Measurements from ENCODE around the gene KCNAB1.
"Not testable (repeated sequence)": the region's sequence is repeated elsewhere in the genome, so short reads cannot be mapped to it uniquely, and the experiment has no call there.

The KCNAB1 gene

GRCh38 chr3:156554842-156555687, 434.7 kb downstream of the KCNAB1 start, which contains the start of gene SSR3:
Gene SSR3, minus strand, starts transcription at chr3:156555117. Its CDS starts 28 bp downstream, at chr3:156555089.
- DNase-seq (ENCODE audit: extremely low read depth in 1 of 2, low read depth in 1 of 2), result peak; percentile 97 to 98

DNA sequence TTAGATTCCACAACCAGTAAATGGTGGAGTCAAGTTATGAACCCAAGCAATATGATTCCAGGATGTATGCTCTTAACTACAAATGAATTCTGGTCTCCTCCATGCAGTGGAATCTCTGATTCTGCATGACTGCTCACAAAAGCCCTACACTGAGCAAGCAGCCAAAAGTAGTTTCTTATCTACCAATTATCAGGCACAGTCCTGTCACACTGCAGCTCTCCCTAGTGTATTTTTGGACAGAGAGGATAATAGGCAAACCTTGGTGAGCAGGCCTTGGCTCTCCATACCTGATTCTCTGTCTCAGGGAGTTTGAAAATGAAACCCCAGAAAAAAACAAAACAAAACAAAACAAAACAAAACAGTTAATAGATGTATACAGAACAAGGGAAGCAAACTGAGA, 438.0 kb downstream of the KCNAB1 start:
- no peak for DNase-seq (ENCODE audit: extremely low read depth in 1 of 2, low read depth in 1 of 2)

GRCh38 chr3:156559321-156559720, 438.9 kb downstream of the KCNAB1 start:
- no peak for DNase-seq (ENCODE audit: extremely low read depth in 1 of 2, low read depth in 1 of 2)

DNA sequence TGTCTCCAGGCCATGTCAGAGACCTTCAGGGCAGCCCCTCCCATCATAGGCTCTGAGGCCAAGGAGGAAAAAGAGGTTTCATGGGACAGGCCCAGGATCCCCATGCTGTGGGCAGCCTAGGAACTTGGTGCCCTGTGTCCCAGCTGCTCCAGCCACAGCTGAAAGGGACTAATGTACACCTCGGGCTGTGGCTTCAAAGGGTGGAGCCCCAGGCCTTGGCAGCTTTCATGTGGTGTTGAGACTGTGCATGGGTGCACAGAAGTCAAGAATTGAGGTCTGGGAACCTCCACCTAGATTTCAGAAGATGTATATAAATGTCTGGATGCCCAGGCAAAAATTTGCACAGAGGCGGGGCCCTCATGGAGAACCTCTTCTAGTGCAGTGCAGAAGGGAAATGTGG, 441.2 kb downstream of the KCNAB1 start:
- DNase-seq (ENCODE audit: extremely low read depth in 1 of 2, low read depth in 1 of 2), result no peak

DNA sequence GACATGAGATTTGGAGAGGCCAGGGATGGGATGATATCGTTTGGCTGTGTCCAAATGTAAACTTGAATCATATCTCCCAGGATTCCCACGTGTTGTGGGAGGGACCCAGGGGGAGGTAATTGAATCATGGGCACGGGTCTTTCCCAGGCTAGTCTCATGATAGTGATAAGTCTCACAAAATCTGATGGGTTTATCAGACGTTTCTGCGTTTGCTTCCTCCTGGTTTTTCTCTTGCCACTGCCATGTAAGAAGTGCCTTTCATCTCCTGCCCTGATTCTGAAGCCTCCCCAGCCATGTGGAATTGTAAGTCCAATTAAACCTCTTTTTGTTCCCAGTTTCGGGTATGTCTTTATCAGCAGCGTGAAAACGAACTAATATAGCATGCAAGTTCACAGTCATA, 442.1 kb downstream of the KCNAB1 start:
- not testable (repeated sequence) for DNase-seq (ENCODE audit: extremely low read depth in 1 of 2, low read depth in 1 of 2)

DNA sequence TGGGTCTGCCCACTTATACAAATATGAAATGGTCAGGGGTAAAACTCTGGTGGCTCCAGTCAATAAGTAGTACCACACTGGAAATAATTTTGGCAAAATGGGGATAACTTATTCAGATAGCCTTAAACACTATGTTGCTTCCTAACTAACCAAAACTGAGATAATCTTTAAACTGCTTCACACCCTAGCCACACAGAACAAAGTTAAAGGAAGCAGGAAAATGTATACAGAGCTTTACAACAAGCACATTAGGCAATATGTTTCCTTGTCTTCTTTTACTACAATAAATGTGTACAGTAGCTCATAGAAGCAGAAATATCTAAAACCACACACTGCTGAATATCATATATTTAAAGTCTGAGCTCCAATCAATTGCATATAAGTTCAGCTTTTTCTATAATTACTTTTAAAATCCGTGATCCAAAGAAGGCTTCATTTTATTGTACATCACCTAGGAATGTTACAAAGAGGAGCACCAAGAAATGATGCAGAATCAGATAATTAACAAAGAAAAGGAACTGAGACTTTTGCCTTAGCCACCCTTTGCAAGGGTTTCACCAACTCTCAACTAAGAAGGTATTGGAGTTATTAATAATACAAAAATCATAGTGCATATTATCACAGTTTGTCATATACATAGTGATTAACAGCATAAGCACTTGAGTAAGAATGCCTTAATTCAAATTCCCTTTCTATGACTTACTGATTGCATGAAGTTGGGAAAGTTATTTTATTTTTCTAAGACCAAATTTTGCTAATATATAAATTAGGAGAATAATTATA, 443.7 kb downstream of the KCNAB1 start:
- no peak for DNase-seq (ENCODE audit: extremely low read depth in 1 of 2, low read depth in 1 of 2)

GRCh38 chr3:156569016-156569415, 448.6 kb downstream of the KCNAB1 start:
- not testable (repeated sequence) for DNase-seq (ENCODE audit: extremely low read depth in 1 of 2, low read depth in 1 of 2)

GRCh38 chr3:156569881-156570280, 449.5 kb downstream of the KCNAB1 start:
- DNase-seq (ENCODE audit: extremely low read depth in 1 of 2, low read depth in 1 of 2), result not testable (repeated sequence)

- no peak for DNase-seq (ENCODE audit: extremely low read depth in 1 of 2, low read depth in 1 of 2)
Observed at GRCh38 chr3:156575641-156576040, 455.3 kb downstream of the KCNAB1 start.

DNA sequence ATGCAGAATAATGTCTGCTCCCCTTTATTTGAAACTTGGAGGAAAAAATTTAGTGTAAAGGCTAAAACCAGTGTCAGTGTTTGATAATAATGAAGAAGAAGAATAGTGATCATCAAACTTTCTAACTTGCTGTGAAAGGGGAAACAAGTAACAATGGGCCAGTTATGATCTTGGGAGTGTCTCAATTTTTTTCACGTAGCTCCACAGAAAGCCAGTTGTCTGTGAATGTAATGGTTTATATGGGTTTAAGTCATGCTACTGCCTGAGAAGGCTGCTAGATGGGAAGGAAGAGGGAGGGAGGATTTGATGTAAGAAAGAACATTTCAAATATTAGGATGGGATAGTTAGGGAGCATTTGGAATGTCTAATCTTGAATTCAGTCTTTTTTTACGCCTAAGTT, 455.7 kb downstream of the KCNAB1 start:
- no peak for DNase-seq (ENCODE audit: extremely low read depth in 1 of 2, low read depth in 1 of 2)

DNA sequence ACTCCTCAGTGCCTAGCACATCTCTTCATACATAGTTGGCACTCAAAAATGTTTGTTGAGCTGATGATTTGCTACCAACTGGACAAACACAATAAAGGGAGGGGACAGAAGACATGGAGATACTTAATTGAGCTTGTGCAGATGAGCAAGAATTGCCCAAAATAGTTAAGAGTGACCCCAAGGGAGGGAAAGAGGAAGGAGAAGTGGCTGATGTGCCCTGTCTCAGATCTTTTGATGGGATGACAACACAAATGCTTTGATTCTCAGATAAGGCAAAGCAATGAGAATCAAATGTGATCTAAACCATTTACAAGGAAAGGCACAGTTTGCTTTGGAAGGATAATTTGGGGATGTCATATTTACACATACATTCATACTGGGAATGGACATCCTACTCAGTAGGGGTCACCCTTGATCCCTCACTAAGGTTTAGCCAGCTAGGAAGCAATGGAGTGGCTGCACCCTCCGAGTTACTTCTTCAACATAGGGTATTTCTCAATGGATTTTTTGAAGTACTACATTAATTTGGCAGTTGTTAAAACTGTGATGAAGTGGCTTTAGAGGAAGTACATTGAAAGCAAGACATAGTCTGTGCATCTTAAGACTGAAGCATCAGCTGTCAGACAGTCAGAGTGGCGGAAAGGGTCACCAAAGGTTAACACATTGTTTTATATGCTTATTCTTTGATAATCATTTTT, 456.4 kb downstream of the KCNAB1 start:
- DNase-seq (ENCODE audit: extremely low read depth in 1 of 2, low read depth in 1 of 2), result no peak

DNA sequence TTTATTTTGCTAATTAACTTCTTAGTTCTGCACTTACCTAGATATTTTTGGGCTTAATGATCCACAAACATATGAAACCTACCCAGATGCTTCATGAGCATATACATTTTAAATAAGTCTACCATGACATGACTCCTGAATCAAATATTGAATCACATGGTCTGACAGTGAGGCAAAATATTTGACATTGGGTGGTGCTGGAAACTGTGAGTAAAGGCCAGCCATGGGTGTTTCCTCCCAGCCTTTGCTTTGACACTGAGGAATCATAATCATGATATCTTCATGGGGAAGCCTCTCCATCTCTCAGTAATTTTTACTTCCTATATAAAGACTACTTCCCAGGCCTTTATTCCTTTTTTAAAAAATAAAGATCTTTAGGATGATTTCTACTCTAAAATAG, 457.4 kb downstream of the KCNAB1 start:
- no peak for DNase-seq (ENCODE audit: extremely low read depth in 1 of 2, low read depth in 1 of 2)

DNA sequence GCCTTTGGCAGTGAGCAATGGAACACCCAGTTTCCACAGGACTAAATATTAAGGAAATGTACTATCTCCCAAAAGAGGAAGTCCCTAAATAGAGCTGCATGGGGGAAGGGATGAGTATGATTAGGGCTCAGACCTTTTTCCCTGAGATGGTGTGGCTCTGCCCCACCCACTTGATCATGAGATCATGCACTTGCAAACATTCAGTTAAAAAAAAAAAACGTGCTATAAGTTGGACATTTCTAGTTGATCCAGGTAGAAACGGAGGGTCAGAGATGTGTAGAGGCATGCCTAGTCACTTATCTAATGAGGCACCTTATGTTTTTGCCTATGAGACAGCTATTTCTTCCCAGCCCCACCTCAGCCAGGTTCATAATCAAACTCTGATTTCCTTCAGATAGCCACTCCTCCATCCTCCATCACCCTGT, 459.1 kb downstream of the KCNAB1 start:
- no peak for DNase-seq (ENCODE audit: extremely low read depth in 1 of 2, low read depth in 1 of 2)

DNA sequence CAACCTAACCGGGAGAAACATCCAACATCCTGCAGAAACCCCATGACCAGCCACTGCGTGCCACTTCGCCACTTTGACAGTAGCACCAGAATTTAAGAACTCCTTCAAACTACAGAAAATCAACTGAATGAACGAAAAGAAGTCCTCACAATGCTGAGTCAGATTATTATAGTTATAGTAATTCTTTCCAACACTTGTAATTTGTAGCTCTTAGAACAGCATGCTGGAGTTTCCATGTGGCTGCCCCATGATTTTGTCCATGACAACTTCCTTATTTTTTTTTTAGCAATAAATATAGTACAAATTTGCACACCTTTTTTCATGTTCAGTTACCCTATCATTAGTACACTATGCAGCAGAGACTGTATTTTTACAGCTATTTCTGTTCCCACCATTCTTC, 460.7 kb downstream of the KCNAB1 start:
- no peak for DNase-seq (ENCODE audit: extremely low read depth in 1 of 2, low read depth in 1 of 2)

- no peak for DNase-seq (ENCODE audit: extremely low read depth in 1 of 2, low read depth in 1 of 2)
Observed at GRCh38 chr3:156581954-156582353, 461.6 kb downstream of the KCNAB1 start.

DNA sequence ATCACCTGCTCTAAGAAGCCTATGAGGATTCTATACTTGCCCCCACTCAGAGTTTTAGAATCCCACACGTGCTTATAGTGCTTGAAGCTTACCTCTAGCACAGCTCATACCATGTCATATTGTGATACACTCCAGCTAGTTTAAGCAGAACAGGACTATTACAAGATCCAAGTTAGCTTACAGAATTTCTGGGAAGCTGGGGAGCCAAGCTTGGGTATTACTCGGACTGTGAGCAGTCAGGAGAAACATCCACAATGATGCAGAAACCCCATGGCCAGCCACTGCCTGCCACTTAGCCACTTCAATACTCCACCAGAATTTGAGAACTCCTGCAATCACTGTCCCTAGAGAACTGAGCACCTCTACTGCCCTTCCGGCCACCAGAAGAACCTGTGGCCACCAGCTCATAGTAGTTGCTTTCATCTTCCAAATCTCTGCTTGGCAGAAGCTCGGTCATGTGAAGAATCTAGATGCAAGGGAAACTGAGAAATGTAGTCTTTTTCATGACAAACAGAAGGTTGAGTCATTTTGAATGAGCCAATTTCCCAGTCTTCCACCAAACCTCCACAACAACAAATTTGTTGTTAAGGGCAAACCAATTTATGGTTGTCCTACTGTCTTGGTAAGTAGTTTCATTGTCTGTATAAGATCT, 462.3 kb downstream of the KCNAB1 start:
- DNase-seq (ENCODE audit: extremely low read depth in 1 of 2, low read depth in 1 of 2), result no peak

DNA sequence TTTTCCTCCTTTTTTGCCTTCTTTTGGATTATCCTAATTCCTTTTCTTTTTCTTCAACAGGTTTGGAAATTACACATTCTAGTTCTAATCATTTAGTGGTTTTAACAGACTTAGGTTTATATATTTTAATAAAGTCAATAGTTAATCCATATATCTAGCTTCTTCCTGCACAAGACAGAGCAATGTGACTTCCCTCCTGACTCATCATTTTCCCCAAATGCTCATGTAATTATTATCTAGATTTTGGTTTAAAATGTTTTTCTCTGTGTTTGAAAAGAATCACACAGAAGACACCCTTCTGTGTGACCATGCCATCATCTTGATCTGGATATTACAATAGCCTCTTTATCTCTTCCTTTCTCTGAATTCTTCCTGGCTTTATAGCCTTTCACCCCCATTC, 463.1 kb downstream of the KCNAB1 start:
- DNase-seq (ENCODE audit: extremely low read depth in 1 of 2, low read depth in 1 of 2), result no peak

DNA sequence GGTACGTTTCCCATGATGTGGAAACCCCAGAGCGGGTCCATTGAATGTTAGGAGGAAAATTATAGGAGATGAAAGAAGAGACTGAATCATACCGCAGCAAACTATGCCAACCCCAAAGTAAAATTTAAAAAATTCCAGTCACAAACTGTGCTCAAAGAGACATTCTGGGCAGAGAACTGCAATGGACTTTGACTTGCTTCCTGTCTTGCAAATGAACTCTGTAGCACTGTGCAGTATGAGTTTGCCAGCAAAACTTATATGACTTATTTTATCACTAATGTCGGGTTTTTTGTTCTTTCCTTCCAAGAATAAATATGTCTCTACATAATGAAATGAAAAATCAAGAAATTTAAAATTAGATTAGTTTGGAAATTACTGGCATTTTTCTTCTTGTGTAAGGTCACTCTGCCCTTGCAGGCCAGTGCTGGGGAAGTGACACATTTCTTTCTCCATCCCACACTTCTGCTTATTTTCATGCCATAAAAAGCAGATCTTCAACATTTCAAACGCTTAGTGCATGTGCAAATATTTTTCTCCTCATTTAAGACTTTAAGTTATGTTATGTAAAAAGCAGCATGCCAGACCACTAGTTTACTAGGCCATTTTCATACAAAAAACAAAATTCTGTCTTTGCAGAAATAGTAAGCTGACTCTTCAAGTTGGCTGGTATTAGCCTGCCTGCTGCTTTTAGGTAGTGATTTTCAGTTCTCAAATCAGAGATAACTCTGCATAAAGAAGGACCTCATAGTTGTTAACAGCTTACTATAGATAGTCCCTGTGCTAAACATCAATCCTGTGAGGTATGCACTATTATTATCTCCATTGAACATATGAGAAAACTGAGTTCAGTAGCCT, 466.8 kb downstream of the KCNAB1 start:
- DNase-seq (ENCODE audit: extremely low read depth in 1 of 2, low read depth in 1 of 2), result no peak

DNA sequence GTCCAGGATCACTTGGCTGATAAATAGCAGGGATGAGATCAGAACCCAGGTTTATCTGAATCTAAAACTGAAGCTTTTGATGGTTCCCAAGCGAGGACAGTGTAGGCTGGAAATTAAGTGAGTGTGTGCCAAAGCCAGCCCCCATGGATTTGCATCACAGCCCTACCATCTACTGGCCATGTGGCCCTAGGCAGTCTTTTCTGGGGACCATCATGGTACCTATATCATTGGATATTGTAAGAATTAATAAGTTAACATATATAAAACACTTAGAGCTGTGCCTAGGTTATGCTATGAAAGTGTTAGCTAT, 467.3 kb downstream of the KCNAB1 start:
- no peak for DNase-seq (ENCODE audit: extremely low read depth in 1 of 2, low read depth in 1 of 2)

Measured in stimulated activated CD8-positive, alpha-beta memory T cell treated with anti-CD3 and anti-CD28 coated beads, Interleukin-7, amount 100 ng/mL, for 48 hours (primary cell).